HEK293 (cell line): ENCODE measurements around the gene ENAH.

Experiments used
- CTCF ChIA-PET: fragments of 350-600 bp; formaldehyde crosslinking; extraction: SDS; loops from one replicate; lab custom pipeline; 2021; ENCODE audit warnings: antibody characterized with exemption; lab: Yijun Ruan, JAX
- POLR2A ChIA-PET: fragments of 300-600 bp; formaldehyde crosslinking; extraction: SDS; loops from one replicate; lab custom pipeline; 2020; ENCODE audit warnings: antibody characterized with exemption, inconsistent platforms; lab: Yijun Ruan, JAX
- H3K27ac ChIP-seq: fragments of 200-500 bp; sonication (Bioruptor generic); 2 replicates; pipeline ENCODE4 v1.5.1; 2014; ENCODE audit warnings: low read depth, low read length, control low read depth, inconsistent platforms; ENCODE audit errors: extremely low read depth
- H3K36me3 ChIP-seq, 2 experiments: fragments of 200-500 bp in 1 of 2; sonication (Bioruptor generic) in 1 of 2; 1 replicate in 1 of 2; 2 replicates in 1 of 2; pipeline ENCODE4 v1.5.1; 2014 to 2017; ENCODE audit warnings: inconsistent platforms in 2 of 2, low read length in 2 of 2; ENCODE audit not compliant: control insufficient read depth in 2 of 2, insufficient read depth in 1 of 2
- H3K4me1 ChIP-seq: fragments of 200-500 bp; sonication (Bioruptor generic); 2 replicates; pipeline ENCODE4 v1.5.1; 2014; ENCODE audit warnings: mild to moderate bottlenecking, low read length, inconsistent platforms; ENCODE audit not compliant: control insufficient read depth, insufficient read depth
- H3K4me3 ChIP-seq: 2 replicates; pipeline ENCODE4 v1.5.1; 2011; ENCODE audit warnings: low read depth, mild to moderate bottlenecking, control low read depth, low read length, moderate library complexity
- H3K9me3 ChIP-seq: fragments of 200-500 bp; sonication (Bioruptor generic); 2 replicates; pipeline ENCODE4 v1.5.1; 2014; ENCODE audit warnings: low read depth, low read length, inconsistent platforms; ENCODE audit not compliant: control insufficient read depth, insufficient read depth
- REPIN1 ChIP-seq: fragments of 450-650 bp; formaldehyde crosslinking; IDR thresholded peaks from 2 replicates; pipeline ENCODE4 v1.5.1; 2017; ENCODE audit warnings: missing biosample characterization, missing genetic modification characterization, low read depth
- SALL2 ChIP-seq: fragments of 450-650 bp; formaldehyde crosslinking; IDR thresholded peaks from 2 replicates; pipeline ENCODE4 v1.5.0; 2017; ENCODE audit warnings: missing biosample characterization, mild to moderate bottlenecking, missing genetic modification characterization, borderline replicate concordance
- ZBTB48 ChIP-seq: fragments of 450-650 bp; formaldehyde crosslinking; IDR thresholded peaks from 2 replicates; pipeline ENCODE4 v1.5.1; 2016; ENCODE audit warnings: missing biosample characterization, missing genetic modification characterization
- ZEB2 ChIP-seq: fragments of 450-650 bp; formaldehyde crosslinking; IDR thresholded peaks from 2 replicates; pipeline ENCODE4 v1.5.1; 2016; ENCODE audit warnings: missing biosample characterization, missing genetic modification characterization
- ZNF146 ChIP-seq: fragments of 450-650 bp; formaldehyde crosslinking; IDR thresholded peaks from 2 replicates; pipeline ENCODE4 v1.5.1; 2016; ENCODE audit warnings: missing biosample characterization, missing genetic modification characterization
- ZNF248 ChIP-seq: fragments of 450-650 bp; formaldehyde crosslinking; IDR thresholded peaks from 2 replicates; pipeline ENCODE4 v1.5.1; 2017; ENCODE audit warnings: missing biosample characterization, missing genetic modification characterization
- ZNF544 ChIP-seq: fragments of 450-650 bp; formaldehyde crosslinking; IDR thresholded peaks from 2 replicates; pipeline ENCODE4 v1.5.0; 2017; ENCODE audit warnings: missing biosample characterization, missing genetic modification characterization
- ZNF664 ChIP-seq: fragments of 450-650 bp; formaldehyde crosslinking; IDR thresholded peaks from 2 replicates; pipeline ENCODE4 v1.5.1; 2016; ENCODE audit warnings: missing biosample characterization, missing genetic modification characterization
- TF ChIP-seq, protein P1 (sequence below): fragments of 450-650 bp; formaldehyde crosslinking; IDR thresholded peaks from 2 replicates; pipeline ENCODE4 v1.5.1; 2017; ENCODE audit warnings: missing biosample characterization, missing genetic modification characterization
- TF ChIP-seq, protein P2 (sequence below): fragments of 450-650 bp; formaldehyde crosslinking; IDR thresholded peaks from 2 replicates; pipeline ENCODE4 v1.5.1; 2016; ENCODE audit warnings: missing biosample characterization, missing genetic modification characterization
- TF ChIP-seq, protein P3 (sequence below): fragments of 450-650 bp; formaldehyde crosslinking; IDR thresholded peaks from 2 replicates; pipeline ENCODE4 v1.5.1; 2017; ENCODE audit warnings: missing biosample characterization, missing genetic modification characterization
- TF ChIP-seq, protein P4 (sequence below): fragments of 450-650 bp; formaldehyde crosslinking; IDR thresholded peaks from 2 replicates; pipeline ENCODE4 v1.5.1; 2017; ENCODE audit warnings: missing biosample characterization, missing genetic modification characterization
- TF ChIP-seq, protein P5 (sequence below): fragments of 450-650 bp; formaldehyde crosslinking; IDR thresholded peaks from 2 replicates; pipeline ENCODE4 v1.5.1; 2017; ENCODE audit warnings: missing biosample characterization, missing genetic modification characterization

Gene ENAH

DNA sequence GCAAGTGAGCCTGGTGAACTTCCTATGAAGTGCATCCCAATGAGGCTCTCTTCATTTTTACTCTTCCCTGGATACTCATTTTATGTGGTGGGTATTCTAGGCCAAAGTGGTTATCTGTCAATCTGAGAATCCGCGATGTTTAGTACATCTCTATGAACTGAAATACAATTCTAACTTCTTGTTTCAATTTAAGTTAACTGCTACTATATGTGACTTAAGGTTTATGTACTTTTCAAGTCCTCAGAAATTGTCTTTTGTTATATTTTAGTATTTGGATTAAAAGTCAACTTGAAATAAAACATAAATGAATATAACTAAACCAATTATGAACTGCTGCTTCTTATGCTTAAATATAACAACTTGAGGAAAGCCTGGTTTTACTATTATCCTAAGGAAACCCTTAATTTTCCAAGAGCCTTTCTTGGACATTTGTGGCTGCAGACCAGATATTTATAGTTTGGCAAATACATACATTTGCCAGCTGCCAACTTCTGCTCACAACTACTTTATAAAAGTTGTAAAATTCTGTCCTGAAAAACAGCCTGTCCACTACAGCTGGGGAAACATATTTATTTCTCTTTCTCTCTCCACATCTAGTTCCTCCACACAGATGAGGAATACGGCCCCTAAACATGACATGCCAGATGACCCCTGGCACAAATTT is 60.4 kb downstream of the ENAH start:
- TF ChIP-seq, protein P1, sequence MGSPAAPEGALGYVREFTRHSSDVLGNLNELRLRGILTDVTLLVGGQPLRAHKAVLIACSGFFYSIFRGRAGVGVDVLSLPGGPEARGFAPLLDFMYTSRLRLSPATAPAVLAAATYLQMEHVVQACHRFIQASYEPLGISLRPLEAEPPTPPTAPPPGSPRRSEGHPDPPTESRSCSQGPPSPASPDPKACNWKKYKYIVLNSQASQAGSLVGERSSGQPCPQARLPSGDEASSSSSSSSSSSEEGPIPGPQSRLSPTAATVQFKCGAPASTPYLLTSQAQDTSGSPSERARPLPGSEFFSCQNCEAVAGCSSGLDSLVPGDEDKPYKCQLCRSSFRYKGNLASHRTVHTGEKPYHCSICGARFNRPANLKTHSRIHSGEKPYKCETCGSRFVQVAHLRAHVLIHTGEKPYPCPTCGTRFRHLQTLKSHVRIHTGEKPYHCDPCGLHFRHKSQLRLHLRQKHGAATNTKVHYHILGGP (tag by site-specific recombination) = no peak
- TF ChIP-seq, protein P2, sequence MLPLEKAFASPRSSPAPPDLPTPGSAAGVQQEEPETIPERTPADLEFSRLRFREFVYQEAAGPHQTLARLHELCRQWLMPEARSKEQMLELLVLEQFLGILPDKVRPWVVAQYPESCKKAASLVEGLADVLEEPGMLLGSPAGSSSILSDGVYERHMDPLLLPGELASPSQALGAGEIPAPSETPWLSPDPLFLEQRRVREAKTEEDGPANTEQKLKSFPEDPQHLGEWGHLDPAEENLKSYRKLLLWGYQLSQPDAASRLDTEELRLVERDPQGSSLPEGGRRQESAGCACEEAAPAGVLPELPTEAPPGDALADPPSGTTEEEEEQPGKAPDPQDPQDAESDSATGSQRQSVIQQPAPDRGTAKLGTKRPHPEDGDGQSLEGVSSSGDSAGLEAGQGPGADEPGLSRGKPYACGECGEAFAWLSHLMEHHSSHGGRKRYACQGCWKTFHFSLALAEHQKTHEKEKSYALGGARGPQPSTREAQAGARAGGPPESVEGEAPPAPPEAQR = no peak
- TF ChIP-seq ZNF146 (tag by site-specific recombination) (no peak), ZNF664 (tag by site-specific recombination) (peak; percentile 98), ZNF544 (no peak), ZBTB48 (tag by site-specific recombination) (peak; percentile 85), SALL2 (no peak)
- TF ChIP-seq, protein P3, sequence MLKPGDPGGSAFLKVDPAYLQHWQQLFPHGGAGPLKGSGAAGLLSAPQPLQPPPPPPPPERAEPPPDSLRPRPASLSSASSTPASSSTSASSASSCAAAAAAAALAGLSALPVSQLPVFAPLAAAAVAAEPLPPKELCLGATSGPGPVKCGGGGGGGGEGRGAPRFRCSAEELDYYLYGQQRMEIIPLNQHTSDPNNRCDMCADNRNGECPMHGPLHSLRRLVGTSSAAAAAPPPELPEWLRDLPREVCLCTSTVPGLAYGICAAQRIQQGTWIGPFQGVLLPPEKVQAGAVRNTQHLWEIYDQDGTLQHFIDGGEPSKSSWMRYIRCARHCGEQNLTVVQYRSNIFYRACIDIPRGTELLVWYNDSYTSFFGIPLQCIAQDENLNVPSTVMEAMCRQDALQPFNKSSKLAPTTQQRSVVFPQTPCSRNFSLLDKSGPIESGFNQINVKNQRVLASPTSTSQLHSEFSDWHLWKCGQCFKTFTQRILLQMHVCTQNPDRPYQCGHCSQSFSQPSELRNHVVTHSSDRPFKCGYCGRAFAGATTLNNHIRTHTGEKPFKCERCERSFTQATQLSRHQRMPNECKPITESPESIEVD (tag by site-specific recombination) = 0 out of 2 replicates have a peak, but pooled peaks have one; percentile 11
- no peak overlapping the region for H3K27ac ChIP-seq
- H3K4me3 ChIP-seq = no peak overlapping the region
- H3K4me1 ChIP-seq = peaks cover 23% of the 10 kb centered on the region
- CTCF ChIA-PET = interaction anchor here (2.0 kb wide), 1 partner anchor 11 kb away, joined by 5 read pairs; no protein-coding TSS in a partner anchor
- H3K9me3 ChIP-seq = no peaks in the 10 kb centered on the region
- H3K36me3 ChIP-seq = peaks cover 0 to 3% of the 10 kb centered on the region in 2 experiments; a peak in 1 of 3 replicates
- POLR2A ChIA-PET = no interaction called here

DNA sequence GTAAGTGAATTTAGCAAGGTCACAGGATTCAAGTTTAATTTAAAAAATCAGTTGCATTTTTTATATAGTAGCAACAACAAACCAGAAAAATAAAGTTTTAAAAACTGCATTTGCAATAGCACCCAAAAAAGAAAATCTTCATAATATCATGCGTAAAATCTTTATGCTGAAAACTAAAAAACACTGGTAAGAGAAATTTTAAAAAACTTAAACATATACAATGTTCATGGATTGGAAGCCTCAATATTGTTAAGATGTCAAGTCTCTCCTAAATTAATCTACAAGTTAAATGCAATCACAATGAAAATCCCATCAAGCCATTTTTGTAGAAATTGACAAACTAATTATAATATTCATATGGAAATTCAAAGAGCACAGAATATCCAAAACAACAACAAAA is 65.6 kb downstream of the ENAH start:
- H3K4me1 ChIP-seq = peaks cover 15% of the 10 kb centered on the region; the same call in 1 of the 2 replicates
- ChIA-PET CTCF (interaction anchor here (0.7 to 0.9 kb wide), 2 partner anchors 184 to 190 kb away, joined by 3 read pairs; partner anchors contain the start of gene SRP9), POLR2A (no interaction called here)
- H3K27ac ChIP-seq = no peak overlapping the region
- H3K4me3 ChIP-seq = no peak overlapping the region
- TF ChIP-seq, protein P4, sequence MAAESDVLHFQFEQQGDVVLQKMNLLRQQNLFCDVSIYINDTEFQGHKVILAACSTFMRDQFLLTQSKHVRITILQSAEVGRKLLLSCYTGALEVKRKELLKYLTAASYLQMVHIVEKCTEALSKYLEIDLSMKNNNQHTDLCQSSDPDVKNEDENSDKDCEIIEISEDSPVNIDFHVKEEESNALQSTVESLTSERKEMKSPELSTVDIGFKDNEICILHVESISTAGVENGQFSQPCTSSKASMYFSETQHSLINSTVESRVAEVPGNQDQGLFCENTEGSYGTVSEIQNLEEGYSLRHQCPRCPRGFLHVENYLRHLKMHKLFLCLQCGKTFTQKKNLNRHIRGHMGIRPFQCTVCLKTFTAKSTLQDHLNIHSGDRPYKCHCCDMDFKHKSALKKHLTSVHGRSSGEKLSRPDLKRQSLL (tag by site-specific recombination) = 0 out of 2 replicates have a peak, but pooled peaks have one; percentile 16
- TF ChIP-seq ZEB2 (tag by site-specific recombination) = no peak
- TF ChIP-seq ZNF248 = peak; percentile 96
- peaks cover 0 to 3% of the 10 kb centered on the region in 2 experiments; a peak in 2 of 3 replicates for H3K36me3 ChIP-seq
- H3K9me3 ChIP-seq = no peaks in the 10 kb centered on the region

DNA sequence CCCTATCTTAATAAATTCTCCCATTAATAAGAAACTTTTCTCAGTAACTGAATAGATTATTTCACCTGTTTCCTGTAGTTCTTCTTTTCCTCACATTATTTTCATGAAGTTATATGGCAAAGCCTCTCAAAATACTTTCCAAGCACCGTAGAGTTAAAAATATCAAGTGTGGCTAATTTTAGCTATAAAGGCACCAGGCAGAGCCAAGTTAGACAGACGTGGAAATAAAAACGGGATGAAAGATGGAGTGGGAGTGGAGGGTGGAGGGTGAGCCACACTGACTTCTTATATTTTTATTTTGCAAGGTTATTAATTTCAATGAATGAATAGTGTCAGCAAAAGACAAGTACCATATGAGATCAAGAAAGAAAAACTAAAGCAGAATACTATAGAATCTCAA is 71.7 kb downstream of the ENAH start:
- Histone ChIP-seq H3K9me3 (no peaks in the 10 kb centered on the region), H3K4me1 (peaks cover 32% of the 10 kb centered on the region), H3K4me3 (no peak overlapping the region), H3K36me3 (no peaks in the 10 kb centered on the region; a peak in 1 of 3 replicates), H3K27ac (no peak overlapping the region)
- CTCF ChIA-PET = interaction anchor here (1.2 to 1.9 kb wide), 3 partner anchors 12 to 100 kb away, joined by 3 to 8 read pairs (median 4); no protein-coding TSS in a partner anchor
- TF ChIP-seq, protein P5, sequence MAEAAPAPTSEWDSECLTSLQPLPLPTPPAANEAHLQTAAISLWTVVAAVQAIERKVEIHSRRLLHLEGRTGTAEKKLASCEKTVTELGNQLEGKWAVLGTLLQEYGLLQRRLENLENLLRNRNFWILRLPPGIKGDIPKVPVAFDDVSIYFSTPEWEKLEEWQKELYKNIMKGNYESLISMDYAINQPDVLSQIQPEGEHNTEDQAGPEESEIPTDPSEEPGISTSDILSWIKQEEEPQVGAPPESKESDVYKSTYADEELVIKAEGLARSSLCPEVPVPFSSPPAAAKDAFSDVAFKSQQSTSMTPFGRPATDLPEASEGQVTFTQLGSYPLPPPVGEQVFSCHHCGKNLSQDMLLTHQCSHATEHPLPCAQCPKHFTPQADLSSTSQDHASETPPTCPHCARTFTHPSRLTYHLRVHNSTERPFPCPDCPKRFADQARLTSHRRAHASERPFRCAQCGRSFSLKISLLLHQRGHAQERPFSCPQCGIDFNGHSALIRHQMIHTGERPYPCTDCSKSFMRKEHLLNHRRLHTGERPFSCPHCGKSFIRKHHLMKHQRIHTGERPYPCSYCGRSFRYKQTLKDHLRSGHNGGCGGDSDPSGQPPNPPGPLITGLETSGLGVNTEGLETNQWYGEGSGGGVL (tag by site-specific recombination) = no peak
- TF ChIP-seq, protein P3 (tag by site-specific recombination) = peak; percentile 41; the same call in 1 of the 2 replicates
- no peak for TF ChIP-seq REPIN1 (tag by site-specific recombination)
- POLR2A ChIA-PET = no interaction called here
